HG03354 (cell line): ENCODE data around the gene IFT88.
"Not testable (repeated sequence)": the region's sequence is repeated elsewhere in the genome, so short reads cannot be mapped to it uniquely, and the experiment has no call there.

Experiments used
- ATAC-seq: cut with Tn5 transposase; IDR thresholded peaks from one replicate; pipeline ENCODE4 v1.9.1; 2021; ENCODE audit warnings: mild to moderate bottlenecking; ENCODE audit not compliant: unreplicated experiment, poor library complexity, severe bottlenecking

Gene IFT88

DNA sequence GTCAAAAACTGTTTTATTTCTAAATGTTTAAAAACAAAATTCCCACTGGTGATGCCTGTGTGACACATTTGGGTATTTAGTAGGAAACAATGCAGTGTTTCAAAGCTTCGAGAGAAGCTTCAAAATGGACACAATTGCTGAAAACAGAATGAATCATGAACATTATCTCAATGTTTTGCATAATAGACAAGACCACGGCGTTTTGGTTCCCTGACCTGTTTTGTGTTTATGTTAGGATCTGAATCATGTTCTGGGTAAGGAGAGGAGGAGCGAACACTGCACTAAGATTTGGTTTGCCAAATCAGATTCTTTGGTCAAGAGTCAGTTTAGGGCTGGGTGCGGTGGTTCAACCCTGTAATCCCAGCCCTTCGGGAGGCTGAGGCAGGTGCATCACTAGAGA is 42.2 kb downstream of the IFT88 start:
- no peak for ATAC-seq

- ATAC-seq = no peak
Measured at GRCh38 chr13:20610006-20610405, 43.0 kb downstream of the IFT88 start.

GRCh38 chr13:20616059-20616797 is 49.3 kb downstream of the IFT88 start:
- ATAC-seq = no peak

GRCh38 chr13:20623000-20623399 is 56.0 kb downstream of the IFT88 start:
- ATAC-seq = no peak

DNA sequence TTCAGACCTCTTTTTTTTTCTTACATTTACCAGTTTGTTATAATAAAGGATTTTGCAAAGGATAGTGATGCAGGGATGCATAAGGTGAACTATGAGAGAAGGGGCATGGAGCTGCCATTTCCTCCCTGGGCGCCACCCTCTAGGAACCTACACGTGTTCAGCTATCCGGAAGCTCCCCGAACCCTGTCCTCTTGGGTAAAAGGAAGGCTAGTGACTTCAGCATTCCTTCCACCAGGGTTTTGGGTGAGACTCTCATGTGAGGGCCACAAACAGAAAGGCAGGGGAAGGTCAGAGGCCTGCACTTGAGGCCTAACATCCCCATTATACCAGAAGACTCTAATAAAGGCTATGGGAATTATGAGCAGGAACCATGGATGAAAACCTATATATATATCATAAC is 57.3 kb downstream of the IFT88 start:
- ATAC-seq = no peak

- no peak for ATAC-seq
Measured at GRCh38 chr13:20633802-20634201, 66.8 kb downstream of the IFT88 start.

DNA sequence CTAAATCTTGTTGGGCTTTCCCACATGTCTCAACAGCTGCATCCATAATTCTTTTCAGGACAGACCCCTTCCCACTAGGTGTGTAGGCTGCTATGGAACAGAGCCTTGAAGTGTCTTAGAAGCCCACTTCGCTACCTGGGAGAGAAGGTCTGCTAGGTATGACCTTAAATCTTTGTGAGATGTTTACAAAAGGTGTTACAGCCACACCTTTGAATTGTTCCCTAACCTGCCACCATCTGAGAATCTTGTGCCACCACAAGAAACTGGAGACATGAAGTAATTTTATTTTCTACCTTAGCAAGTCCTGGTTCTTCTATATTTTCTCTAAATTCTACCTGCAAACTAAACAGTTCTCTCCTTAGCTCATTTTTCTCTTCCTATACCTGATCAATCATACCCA is 69.1 kb downstream of the IFT88 start:
- no peak for ATAC-seq

DNA sequence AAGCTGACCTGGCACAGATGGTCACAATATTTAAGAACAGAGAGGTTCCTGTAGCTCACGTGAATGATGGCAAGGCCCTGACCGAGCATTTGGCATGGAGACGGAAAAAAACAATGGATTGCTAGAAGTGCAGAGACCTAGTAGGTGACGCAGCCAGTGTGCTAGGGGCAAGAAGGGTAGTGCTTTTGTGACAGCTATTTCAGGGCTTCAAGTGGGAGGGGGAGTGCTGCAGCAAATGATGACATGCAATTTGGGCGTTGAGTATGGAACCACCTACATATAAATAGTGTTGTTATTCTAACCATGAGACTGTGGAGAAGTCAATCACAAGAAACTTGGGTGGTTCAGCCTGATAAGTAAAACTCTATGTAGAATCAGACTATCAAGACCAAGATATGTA is 70.9 kb downstream of the IFT88 start:
- ATAC-seq = no peak

GRCh38 chr13:20647758-20648157 is 80.8 kb downstream of the IFT88 start:
- ATAC-seq = no peak

GRCh38 chr13:20652946-20653345 is 86.0 kb downstream of the IFT88 start:
- no peak for ATAC-seq

DNA sequence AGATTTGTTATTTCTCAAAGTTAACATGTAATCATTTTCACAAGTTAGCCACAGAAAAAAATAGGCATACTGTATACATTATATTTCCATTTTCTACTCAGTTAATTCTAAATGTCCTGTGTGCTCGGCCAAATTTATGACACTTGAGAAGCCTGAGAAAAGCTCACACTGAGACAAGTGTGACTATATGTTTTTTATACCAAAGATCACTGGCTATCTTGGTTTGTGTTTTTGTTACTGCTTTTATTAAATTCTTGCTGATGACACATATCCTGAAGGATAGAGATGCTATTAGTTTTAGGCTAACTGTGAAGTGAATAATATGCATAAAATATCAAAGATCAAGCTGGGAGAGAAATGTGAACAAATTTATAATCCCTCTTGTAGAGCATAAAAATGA is 87.2 kb downstream of the IFT88 start:
- ATAC-seq = no peak

GRCh38 chr13:20658451-20659040 is 91.6 kb downstream of the IFT88 start:
- ATAC-seq = no peak

GRCh38 chr13:20664351-20664750 is 97.4 kb downstream of the IFT88 start:
- ATAC-seq = no peak

GRCh38 chr13:20666948-20667347 is 100.0 kb downstream of the IFT88 start:
- no peak for ATAC-seq

DNA sequence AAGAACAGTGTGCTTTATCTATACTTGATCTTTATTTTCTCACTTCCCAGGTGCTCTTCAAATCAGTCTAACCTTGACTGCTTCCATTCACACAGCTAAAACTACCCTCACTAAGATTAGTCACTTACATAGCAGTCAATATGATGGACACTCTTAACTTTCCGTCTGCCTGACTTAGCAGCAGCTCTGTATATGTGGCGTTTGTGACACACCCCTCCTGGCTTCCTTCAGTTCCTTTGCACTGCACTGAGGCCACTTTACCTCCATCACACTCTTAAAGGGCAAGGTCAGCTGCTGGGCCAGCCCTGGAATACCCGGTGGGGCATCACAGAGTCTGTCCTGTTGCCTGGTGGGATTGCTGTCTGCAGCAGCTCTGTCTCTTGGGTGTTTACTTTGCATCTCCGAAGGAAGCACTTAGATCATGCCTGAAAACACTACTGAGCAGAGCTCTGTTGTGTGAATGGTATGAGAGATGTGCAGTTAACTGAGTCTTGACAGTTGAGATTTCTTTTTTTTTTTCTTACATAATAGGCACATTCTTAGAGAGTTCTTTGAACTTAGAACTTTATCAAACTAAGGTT is 101.0 kb downstream of the IFT88 start:
- no peak for ATAC-seq

- no peak for ATAC-seq
Measured at GRCh38 chr13:20669162-20669561, 102.2 kb downstream of the IFT88 start.

DNA sequence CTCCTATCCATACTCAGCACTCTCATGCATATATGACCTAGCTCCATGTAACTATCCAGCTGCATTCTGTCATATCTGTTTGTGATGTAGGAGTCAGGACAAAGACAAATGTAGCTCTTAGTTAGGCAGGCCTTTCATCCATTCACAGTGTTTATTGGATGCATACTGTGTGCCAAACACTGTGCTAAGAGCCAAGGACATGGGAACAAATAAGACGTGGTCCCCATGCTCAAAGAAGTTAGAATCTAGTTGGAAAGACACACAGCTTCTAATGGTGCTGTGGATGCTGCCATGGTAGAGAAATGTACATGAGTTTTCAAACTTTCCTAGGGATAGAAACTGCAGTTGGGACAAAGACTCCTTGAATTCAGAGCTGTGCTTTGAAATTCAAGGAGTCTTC is 104.8 kb downstream of the IFT88 start:
- no peak for ATAC-seq

DNA sequence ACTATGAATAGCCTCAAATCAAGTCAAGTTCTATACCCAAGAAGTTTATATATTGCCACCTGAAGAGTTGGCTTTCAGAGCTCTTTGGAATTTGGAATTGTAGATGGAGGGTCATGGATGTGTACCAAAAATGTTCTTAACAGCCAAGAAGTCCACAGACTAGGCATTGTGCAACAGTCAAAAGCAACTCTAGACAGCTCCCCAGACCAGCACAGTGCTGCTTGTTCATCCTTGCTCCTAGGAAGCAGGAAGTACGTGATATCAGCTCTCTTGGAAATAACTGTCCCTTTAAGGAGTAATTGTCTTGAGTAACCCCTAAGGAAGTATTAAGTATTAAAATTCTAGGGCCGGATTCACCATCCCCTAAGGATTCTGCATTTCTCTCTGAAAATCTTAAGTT is 105.8 kb downstream of the IFT88 start:
- no peak for ATAC-seq

DNA sequence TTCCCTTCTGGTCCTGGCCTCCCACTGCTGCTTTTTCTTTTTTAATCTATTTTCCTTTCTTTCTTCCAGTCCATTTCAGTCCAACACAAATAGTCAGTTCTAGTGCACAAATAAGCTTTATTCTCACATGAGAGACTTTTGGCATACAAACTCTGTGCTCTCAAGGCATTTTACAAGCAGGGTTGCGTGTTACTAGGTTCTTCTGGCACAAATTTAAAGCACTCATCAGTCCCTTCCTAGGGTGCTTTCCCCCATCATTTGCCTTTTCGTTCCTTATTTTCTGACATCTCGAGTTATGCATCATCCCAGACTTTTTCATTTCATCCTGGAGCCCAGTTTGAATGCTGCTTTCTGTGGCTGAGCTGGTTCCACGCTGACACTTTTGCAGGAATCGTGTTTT is 106.8 kb downstream of the IFT88 start:
- no peak for ATAC-seq

GRCh38 chr13:20676213-20676612 is 109.3 kb downstream of the IFT88 start:
- ATAC-seq = no peak

- not testable (repeated sequence) for ATAC-seq
Measured at GRCh38 chr13:20678606-20679005, 111.6 kb downstream of the IFT88 start.
